Neural cell (in vitro differentiated cells): ENCODE data around the gene UBXN4. TPM values are rescaled to one million over a fixed set of nuclear protein-coding genes. Genes with fewer than 3 reads are reported as not detected.

Experiments used
- H2AFZ ChIP-seq: fragments of 200-600, 300-800 bp; sonication (generic), shearing (Covaris generic); 2 replicates; pipeline ENCODE4 v1.6.0; 2014; ENCODE audit warnings: low read depth, mild to moderate bottlenecking, antibody characterized with exemption, low read length, moderate library complexity
- H3F3A ChIP-seq: fragments of 200-600 bp; shearing (Covaris generic); 2 replicates; pipeline ENCODE4 v1.6.1; 2016; ENCODE audit warnings: mild to moderate bottlenecking, moderate library complexity, mixed read lengths, antibody characterized with exemption, low read length; ENCODE audit not compliant: insufficient read depth, poor library complexity, severe bottlenecking
- H3K27ac ChIP-seq: fragments of 200-600, 300-800 bp; sonication (generic), shearing (Covaris generic); 2 replicates; pipeline ENCODE4 v1.5.1; 2014; ENCODE audit warnings: mild to moderate bottlenecking, low read length, moderate library complexity
- H3K27me3 ChIP-seq: fragments of 300-800, 200-600 bp; sonication (generic), shearing (Covaris generic); 2 replicates; pipeline ENCODE4 v1.6.0; 2014; ENCODE audit warnings: mild to moderate bottlenecking, low read depth, low read length, moderate library complexity; ENCODE audit not compliant: insufficient read depth
- H3K36me3 ChIP-seq: fragments of 300-800, 200-600 bp; sonication (generic), shearing (Covaris generic); 2 replicates; pipeline ENCODE4 v1.5.1; 2014; ENCODE audit warnings: mild to moderate bottlenecking, antibody characterized with exemption, low read length, moderate library complexity; ENCODE audit not compliant: insufficient read depth
- H3K4me2 ChIP-seq: fragments of 300-800, 200-600 bp; sonication (generic), shearing (Covaris generic); 2 replicates; pipeline ENCODE4 v1.6.0; 2014; ENCODE audit warnings: mild to moderate bottlenecking, low read length
- H3K4me3 ChIP-seq: fragments of 300-800, 200-600 bp; sonication (generic), shearing (Covaris generic); 2 replicates; pipeline ENCODE4 v1.5.1; 2014; ENCODE audit warnings: mild to moderate bottlenecking, low read length, moderate library complexity
- H3K79me2 ChIP-seq: fragments of 200-600 bp; shearing (Covaris generic); replicated peaks from 2 replicates; pipeline ENCODE4 v1.6.0; 2014; ENCODE audit warnings: mild to moderate bottlenecking, low read length, moderate library complexity; ENCODE audit not compliant: insufficient read depth
- H3K9ac ChIP-seq: fragments of 300-800, 200-600 bp; sonication (generic), shearing (Covaris generic); 2 replicates; pipeline ENCODE4 v1.6.1; 2016; ENCODE audit warnings: mild to moderate bottlenecking, low read length, mixed read lengths
- H3K9me2 ChIP-seq: fragments of 200-600 bp; shearing (Covaris generic); 2 replicates; pipeline ENCODE4 v1.6.1; 2016; ENCODE audit warnings: mild to moderate bottlenecking, low read length, mixed read lengths; ENCODE audit not compliant: insufficient read depth
- H3K9me3 ChIP-seq: fragments of 200-600, 300-800 bp; sonication (generic), shearing (Covaris generic); 2 replicates; pipeline ENCODE4 v1.6.1; 2016; ENCODE audit warnings: mild to moderate bottlenecking, mixed run types, low read length, moderate library complexity, mixed read lengths
- H4K20me1 ChIP-seq: fragments of 200-600 bp; shearing (Covaris generic); 2 replicates; pipeline ENCODE4 v1.6.1; 2016; ENCODE audit warnings: mild to moderate bottlenecking, mixed run types; ENCODE audit not compliant: insufficient read depth
- CTCF ChIP-seq: fragments of 450-650 bp; IDR thresholded peaks from 2 replicates; pipeline ENCODE4 v1.5.1; 2014; ENCODE audit warnings: antibody characterized with exemption, mild to moderate bottlenecking, moderate library complexity; ENCODE audit not compliant: poor library complexity, severe bottlenecking
- EP300 ChIP-seq: fragments of 450-650 bp; conservative IDR thresholded peaks from 2 replicates; pipeline ENCODE4 v1.6.1; 2014; ENCODE audit warnings: antibody characterized with exemption, mild to moderate bottlenecking, moderate library complexity; ENCODE audit not compliant: poor library complexity, severe bottlenecking
- EZH2 ChIP-seq: fragments of 200-600, 300-800 bp; shearing (Covaris generic), sonication (generic); IDR thresholded peaks from 2 replicates; pipeline ENCODE4 v1.6.1; 2014; ENCODE audit warnings: antibody characterized with exemption, low read length, borderline replicate concordance, mild to moderate bottlenecking; ENCODE audit not compliant: insufficient read depth, poor library complexity, severe bottlenecking
- MXI1 ChIP-seq: fragments of 450-650 bp; conservative IDR thresholded peaks from 2 replicates; pipeline ENCODE4 v1.6.1; 2014; ENCODE audit warnings: antibody characterized with exemption, mild to moderate bottlenecking; ENCODE audit not compliant: poor library complexity, severe bottlenecking
- POLR2AphosphoS5 ChIP-seq: IDR thresholded peaks from 2 replicates; pipeline ENCODE4 v1.6.1; 2012
- RAD21 ChIP-seq: fragments of 450-650 bp; conservative IDR thresholded peaks from 2 replicates; pipeline ENCODE4 v1.6.1; 2014; ENCODE audit warnings: antibody characterized with exemption, mild to moderate bottlenecking, moderate library complexity
- REST ChIP-seq: IDR thresholded peaks from 2 replicates; pipeline ENCODE4 v1.6.1; 2012; ENCODE audit warnings: borderline replicate concordance
- SMC3 ChIP-seq: fragments of 450-650 bp; conservative IDR thresholded peaks from 2 replicates; pipeline ENCODE4 v1.6.1; 2014; ENCODE audit warnings: antibody characterized with exemption, mild to moderate bottlenecking, moderate library complexity; ENCODE audit not compliant: poor library complexity
- TAF1 ChIP-seq: IDR thresholded peaks from 2 replicates; pipeline ENCODE4 v1.6.1; 2012; ENCODE audit warnings: low read depth
- polyA plus RNA-seq: library from polyadenylated mRNA; depleted of rRNA; stranded (reverse); fragments of >200 nt; gene quantifications from 2 replicates; pipeline ENCODE4 v1.2.3, GENCODE V29; 2014

Gene UBXN4
- polyA plus RNA-seq, 1 donor from 2014 or later, result 158 TPM

DNA sequence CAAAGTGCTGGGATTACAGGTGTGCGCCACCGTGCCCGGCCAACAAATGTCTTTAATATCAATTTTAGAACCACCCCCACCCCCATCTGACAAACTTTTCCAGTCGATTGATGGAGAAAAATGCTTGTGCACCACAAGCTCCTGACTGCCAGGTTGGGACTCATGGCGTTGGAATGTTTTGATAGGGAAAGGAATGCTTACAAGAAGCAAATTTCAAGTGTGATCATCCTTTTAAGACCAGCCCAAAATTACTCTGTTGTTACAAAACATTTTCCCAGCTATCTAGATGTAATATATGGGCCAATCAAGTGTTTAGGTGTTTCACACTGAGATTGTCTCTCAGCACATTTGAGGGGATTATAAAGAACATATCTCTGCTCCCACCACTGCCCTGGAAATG lies 45.2 kb downstream of the UBXN4 start:
- no peak for TF ChIP-seq RAD21
- no peak for TF ChIP-seq EP300
- TF ChIP-seq SMC3, result no peak
- TF ChIP-seq EZH2, result no peak
- TF ChIP-seq POLR2AphosphoS5, result no peak
- no peak for TF ChIP-seq TAF1
- no peak for TF ChIP-seq CTCF
- no peak for TF ChIP-seq REST
- no peak for TF ChIP-seq MXI1
- Histone ChIP-seq H3K9me2 (no peaks in the 10 kb centered on the region), H4K20me1 (no peaks in the 10 kb centered on the region), H3K9me3 (no peaks in the 10 kb centered on the region), H3K27ac (no peak overlapping the region), H3F3A (no peaks in the 10 kb centered on the region), H3K4me2 (no peak overlapping the region), H3K4me3 (no peak overlapping the region), H3K79me2 (no peaks in the 10 kb centered on the region), H3K36me3 (no peaks in the 10 kb centered on the region), H3K27me3 (no peaks in the 10 kb centered on the region), H3K9ac (no peak overlapping the region), H2AFZ (no peak overlapping the region)

DNA sequence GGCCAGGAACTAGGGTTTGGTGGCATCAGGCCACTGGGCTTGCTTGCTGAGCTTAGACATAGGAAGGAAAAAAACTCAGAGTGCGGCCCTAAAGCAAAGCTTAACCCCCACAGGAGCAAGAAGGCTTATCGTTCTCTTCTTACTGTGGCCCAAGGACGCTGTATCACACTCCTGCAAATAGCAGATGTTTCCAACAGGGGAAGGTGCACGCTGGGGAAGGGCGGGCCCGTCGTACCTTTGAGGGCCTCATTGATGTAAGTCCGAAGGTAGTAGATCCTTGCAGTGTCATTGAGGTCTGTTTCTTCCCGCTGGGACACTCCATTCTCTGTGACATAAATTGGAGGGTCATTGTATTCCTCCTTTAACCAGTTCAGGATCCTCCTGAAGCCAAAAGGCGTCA lies 48.8 kb downstream of the UBXN4 start:
- H3K9me3 ChIP-seq, result no peaks in the 10 kb centered on the region
- TF ChIP-seq EP300 (no peak), CTCF (no peak), RAD21 (no peak), REST (no peak), EZH2 (no peak), MXI1 (no peak), SMC3 (no peak), TAF1 (no peak), POLR2AphosphoS5 (no peak)
- no peaks in the 10 kb centered on the region for H3K27me3 ChIP-seq
- no peaks in the 10 kb centered on the region for H3F3A ChIP-seq
- H3K79me2 ChIP-seq, result no peaks in the 10 kb centered on the region
- no peak overlapping the region for H3K4me2 ChIP-seq
- H3K9ac ChIP-seq, result no peak overlapping the region
- H3K4me3 ChIP-seq, result no peak overlapping the region
- H4K20me1 ChIP-seq, result no peaks in the 10 kb centered on the region
- no peaks in the 10 kb centered on the region for H3K36me3 ChIP-seq
- H3K9me2 ChIP-seq, result no peaks in the 10 kb centered on the region
- no peak overlapping the region for H2AFZ ChIP-seq
- H3K27ac ChIP-seq, result no peak overlapping the region
